Measurements from ENCODE around the gene PRSS50.
"Not testable (repeated sequence)": the region's sequence is repeated elsewhere in the genome, so short reads cannot be mapped to it uniquely, and the experiment has no call there.

PRSS50 gene, protein sequence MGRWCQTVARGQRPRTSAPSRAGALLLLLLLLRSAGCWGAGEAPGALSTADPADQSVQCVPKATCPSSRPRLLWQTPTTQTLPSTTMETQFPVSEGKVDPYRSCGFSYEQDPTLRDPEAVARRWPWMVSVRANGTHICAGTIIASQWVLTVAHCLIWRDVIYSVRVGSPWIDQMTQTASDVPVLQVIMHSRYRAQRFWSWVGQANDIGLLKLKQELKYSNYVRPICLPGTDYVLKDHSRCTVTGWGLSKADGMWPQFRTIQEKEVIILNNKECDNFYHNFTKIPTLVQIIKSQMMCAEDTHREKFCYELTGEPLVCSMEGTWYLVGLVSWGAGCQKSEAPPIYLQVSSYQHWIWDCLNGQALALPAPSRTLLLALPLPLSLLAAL

GRCh38 chr3:46717447-46718231 is at the start of gene PRSS50:
PRSS50 (minus strand) TSS chr3:46717869; CDS start chr3:46717824, 45 bp downstream.
- DNase-seq (ENCODE audit: low read depth in 3 of 3): peak in 1 of 3 experiments; percentile 38

- DNase-seq (ENCODE audit: low read depth in 3 of 3): no peak
Measured at GRCh38 chr3:46764206-46764605, 46.5 kb upstream of the PRSS50 start.

GRCh38 chr3:46763178-46763577 is 45.5 kb upstream of the PRSS50 start:
- no peak for DNase-seq (ENCODE audit: low read depth in 3 of 3)

- DNase-seq (ENCODE audit: low read depth in 3 of 3): no peak
Measured at GRCh38 chr3:46759239-46760167, 41.8 kb upstream of the PRSS50 start.

DNA sequence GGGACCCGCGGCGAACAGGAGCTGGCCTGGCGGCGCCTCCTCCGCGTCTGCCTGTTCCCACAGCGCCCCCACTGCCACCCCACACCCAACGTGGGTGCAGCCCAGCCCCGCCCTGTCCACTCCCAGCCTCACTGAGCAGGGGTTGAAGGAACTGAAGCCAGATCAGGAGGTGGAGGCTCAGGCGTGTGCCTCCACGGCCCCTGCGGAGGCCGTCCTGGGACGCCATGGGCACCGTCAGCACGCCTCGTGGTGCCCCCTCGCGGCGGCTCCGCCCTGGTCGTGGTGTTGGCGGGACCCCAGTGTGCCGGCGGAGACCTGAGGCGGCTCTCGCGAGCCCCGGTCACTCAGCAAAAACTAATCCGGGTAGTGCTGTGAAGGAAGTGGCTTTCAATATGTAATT is 39.0 kb upstream of the PRSS50 start:
- DNase-seq (ENCODE audit: low read depth in 3 of 3): no peak

DNA sequence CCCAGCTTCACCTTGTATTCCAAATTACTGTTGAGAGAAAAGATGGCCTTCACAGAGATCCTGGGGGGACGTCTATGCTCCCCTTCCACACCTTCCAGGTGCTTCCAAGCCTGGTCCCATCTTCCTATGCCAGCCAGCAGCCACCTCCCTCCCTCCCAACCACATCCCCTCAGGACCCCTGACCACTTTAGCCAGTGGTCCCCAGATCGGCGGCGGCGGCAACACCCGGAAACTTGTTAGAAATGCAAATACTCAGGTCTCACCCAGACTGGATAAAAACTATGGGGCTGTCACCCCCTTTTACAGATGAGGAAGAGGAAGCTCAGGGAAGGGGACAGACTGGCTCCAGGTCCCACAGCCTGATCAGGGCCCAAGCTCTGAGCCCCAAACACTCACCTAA is 38.0 kb upstream of the PRSS50 start:
- no peak for DNase-seq (ENCODE audit: low read depth in 3 of 3)

DNA sequence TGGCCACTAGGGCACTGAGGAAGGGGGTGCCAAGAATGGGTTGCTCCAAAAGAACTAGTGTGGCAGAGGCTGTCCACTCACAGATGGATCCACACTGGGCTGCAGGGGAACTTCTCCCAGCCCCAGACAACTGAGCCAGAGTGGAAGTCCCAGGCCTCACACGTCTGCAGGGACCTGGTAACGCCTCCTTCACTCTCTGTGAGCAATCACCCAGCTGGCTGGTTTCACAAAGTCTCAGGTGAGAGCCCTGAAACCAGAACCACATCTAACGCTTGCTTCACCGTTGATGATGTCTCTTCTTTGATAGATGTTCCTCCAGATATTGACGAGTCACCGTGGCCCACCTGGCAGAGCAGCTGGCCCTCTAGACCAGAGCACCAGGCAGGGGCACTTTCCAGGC is 35.5 kb upstream of the PRSS50 start:
- DNase-seq (ENCODE audit: low read depth in 3 of 3): peak in 1 of 3 experiments; percentile 14

DNA sequence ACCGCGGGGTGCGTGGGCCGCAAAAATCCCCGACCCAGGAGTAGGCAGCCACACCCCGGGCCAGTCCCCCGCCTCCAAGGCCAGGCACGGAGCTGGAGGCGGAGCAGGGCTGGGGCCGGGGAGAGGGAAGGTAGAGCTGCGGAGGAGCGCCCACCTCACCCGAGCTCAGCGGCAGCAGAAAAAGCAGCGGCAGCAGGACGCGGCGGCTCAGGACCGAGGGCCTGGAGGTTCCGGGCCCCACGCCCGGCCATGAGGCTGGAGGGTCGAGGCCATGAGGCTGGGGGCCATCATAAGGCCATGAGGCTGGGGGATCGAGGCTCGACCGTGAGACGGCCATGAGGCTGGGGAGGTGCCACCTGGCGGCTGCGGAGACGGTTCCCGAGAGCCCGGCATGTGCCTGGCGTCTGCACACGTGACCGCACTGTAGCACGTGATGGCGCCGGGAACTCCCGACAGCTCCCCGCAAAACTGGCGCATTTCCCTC is 32.9 kb upstream of the PRSS50 start:
- no peak for DNase-seq (ENCODE audit: low read depth in 3 of 3)

DNA sequence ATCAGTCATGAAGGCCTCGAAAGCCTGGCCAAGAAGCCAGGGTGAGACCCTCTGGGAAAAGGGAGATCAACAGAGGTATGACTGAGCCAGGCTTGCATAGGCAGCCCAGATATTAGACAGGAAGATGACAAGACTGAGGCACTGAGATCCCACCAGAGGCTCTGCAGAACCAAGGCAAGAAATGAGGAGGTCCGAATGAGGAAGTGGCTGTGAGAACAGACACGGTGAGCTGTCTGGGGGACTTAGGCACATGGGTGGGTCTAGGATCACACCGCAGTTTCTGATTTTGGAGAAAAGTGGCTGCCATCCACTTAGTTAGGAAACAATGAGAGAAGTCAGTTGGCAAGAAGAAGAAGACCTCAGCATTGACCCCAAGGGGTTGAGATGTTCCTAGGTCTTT is 31.5 kb upstream of the PRSS50 start:
- DNase-seq (ENCODE audit: low read depth in 3 of 3): no peak

- no peak for DNase-seq (ENCODE audit: low read depth in 3 of 3)
Measured at GRCh38 chr3:46748170-46748569, 30.5 kb upstream of the PRSS50 start.

DNA sequence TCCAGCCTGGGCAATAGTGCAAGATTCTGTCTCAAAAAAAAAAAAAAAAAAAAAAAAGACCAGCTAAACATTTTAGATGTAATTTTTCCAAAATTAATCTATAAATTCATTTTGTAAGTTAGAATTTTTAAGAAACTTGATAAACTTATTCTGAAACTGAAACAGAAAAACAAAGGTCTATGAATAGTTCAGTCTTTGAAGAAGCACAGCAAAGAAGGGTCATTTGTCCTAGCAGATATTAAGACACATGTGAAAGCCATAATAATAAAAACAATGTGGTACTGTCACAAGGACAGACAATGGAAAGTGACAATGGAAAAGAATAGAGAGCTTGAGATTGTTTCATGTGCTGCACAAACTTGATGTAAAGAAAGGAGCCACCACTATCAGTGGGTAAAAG is 29.0 kb upstream of the PRSS50 start:
- DNase-seq (ENCODE audit: low read depth in 3 of 3): no peak

GRCh38 chr3:46742992-46743585 is 25.4 kb upstream of the PRSS50 start:
- no peak for DNase-seq (ENCODE audit: low read depth in 3 of 3)

DNA sequence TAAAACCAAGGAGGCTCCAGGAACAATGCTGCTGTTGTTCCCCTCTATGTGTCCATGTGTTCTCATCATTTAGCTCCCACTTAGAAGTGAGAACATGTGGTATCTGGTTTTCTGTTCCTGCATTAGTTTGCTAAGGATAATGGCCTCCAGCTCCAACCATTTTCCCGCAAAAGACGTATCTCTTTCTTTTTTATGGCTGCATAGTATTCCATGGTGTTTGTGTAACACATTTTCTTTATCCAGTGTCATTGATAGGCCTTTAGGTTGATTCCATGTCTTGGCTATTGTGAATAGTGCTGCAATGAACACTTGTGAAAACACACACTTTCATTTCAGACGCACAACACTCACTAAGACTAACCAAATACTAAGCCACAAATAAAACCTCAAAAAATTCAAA is 21.9 kb upstream of the PRSS50 start:
- DNase-seq (ENCODE audit: low read depth in 3 of 3): not testable (repeated sequence)

DNA sequence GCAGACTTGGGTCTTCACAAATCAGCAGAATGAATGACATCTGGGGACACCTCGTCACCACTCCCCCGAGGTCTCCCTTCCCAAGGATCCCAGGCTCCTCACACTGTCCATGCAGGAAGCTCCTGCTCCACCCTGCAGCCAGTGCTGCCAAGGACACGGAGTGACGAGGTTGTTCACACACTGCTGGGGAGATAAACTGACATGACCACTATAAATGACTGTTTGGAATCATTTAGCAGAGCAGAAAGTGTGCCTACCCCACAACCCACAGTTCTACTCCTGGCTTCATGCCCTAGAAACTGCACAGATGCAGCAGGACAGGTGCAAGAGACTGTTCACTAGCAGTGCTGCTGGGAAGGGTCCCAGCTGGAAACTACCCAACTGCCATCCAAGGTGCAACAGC is 19.7 kb upstream of the PRSS50 start:
- no peak for DNase-seq (ENCODE audit: low read depth in 3 of 3)

DNA sequence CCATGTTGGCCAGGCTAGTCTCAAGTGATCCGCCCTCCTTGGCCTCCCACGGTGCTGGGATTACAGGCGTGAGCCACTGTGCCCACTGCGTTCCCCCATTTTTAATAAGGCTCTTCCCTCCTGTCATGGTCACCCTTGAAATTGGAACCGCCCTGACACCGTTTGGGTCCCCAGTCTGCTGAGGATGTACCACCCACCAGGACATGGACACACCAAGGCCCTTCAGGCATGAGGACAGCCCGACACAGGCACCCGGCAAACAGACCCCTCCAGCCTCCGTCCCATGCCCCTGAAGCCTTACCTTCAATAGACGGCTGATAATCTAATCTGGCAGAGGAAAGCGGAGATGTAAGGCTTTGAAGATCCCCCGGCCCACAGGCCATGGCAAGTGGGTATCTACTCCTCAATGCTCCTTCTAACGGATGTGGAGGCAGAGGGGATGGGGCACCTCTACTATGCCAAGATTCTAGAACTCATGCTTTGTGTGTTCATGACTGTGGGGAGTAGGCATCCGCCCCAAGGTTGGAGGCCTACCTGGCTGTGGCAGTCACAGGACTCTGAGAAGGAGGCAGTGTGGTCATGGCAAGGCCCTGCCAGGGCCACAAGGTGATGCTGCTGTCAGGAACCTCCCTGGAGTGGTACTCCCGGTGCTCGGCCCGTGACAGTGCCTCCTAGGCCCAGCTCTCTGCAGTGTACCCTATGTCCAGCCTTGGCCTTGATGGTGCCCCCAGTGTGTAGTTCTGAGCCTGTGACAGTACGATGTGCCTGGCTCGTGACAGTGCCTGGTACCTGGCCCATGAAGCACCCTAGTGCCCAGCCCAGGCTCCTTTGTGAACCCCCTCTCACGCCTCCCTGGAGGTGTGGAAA is 18.6 kb upstream of the PRSS50 start:
- DNase-seq (ENCODE audit: low read depth in 3 of 3): no peak

DNA sequence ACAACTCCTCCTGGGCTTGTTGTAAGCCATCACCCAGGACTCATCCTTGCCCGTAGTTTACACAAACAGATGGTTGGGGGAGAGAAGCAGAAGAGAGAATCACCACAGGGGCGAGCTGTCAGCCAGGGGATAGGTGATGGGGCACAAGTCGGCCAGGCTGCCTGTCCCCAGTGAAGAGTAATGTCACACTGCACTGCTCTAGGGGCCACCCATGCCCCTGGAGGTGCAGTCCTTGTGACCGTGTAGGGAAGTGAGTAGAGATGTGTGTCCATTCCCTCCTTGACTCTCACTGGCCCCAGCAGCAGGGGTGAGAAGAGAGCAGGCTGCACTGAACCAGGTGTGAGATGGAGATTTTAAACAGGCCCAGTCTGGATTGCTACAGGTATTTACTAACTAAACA is 17.1 kb upstream of the PRSS50 start:
- DNase-seq (ENCODE audit: low read depth in 3 of 3): no peak

DNA sequence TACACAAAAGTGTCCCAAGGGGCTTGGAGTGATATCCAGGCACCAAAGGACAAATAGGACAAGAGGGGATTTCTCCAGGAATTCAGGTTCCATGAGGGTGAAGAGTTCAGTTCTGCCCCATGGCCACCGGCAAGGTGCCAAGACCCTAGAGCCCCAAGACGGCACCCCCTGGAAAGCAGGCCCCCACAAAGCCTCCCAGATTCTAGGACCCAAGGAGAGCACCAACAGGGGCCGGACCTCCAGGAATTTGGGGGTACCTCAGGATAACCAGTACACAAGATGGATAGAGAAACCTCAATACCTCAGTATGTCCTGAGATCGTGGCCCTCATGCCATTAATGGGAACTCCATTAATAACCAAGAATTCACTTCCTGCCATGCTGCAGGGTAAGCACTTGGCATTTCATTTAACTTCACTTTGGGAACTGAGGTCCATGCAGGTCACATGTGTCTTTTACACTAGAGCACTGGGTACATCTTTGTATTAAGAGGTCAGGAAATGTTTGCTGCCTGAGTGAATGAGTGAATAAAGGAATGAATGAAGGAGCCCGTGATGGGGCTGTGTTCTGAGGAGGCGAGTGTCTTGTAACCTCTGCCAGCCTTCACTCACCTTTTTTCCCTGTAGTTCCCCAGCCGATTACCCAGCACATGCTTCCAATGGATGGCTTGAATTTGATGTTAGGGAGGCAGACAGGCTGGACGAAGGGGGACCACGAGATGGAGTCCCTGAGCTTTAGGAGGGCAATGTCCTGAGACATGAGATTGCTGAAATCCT is 15.5 kb upstream of the PRSS50 start:
- DNase-seq (ENCODE audit: low read depth in 3 of 3): no peak

DNA sequence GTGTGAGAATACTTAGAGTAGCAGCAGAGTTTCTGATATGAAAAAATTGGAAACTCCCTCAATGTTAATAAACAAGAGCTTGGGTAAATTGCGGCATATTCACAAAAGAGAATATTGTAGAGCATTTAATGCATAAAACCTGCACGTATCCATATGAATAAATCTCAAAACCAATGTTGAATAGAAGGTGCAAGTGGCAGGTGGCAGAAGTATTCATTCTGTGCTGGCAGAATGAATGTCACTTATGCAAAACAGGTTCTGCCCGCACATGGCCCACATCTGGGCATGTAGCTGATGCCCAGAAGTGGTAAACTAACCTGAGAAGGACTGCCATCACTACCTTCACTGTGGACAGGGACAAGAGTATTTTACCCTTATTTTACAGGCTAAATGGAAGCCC is 14.1 kb upstream of the PRSS50 start:
- DNase-seq (ENCODE audit: low read depth in 3 of 3): no peak

DNA sequence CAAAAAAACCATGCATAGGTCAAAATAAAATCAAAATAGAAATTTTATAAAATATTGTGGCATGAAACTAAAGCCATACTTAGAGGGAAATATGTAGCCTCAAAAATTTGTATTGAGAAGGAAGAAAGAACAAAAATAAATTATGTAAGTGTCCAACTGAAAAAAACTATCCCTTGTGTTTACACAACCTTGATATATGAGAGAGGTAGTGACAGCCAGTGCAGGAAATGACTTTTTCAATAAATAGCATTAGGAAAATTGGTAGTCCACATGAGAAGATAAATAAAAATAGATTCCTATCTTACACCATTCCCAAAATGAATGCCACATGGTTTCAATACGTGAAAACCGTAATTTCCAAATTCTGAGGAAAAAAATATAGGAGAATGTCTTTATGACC is 13.2 kb upstream of the PRSS50 start:
- no peak for DNase-seq (ENCODE audit: low read depth in 3 of 3)

DNA sequence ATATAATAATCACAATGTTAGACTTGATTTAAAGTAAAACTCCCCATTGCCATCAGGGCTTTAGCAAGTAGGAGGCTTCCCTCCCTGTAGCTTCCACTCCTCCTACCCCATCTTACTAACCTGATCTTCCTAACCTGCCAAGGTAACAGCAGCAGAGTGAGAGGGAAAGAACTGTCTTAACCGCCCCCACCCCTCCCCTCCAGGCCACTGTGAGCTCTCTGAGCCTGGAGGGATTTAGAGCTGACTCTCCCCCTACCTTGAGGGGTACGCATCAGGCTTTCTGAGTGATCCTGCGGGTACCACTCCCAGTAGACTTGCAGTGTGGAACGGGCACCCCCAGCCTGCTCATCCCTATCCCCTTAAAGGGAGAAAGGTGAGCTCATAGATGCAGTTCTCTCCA is 11.4 kb upstream of the PRSS50 start:
- DNase-seq (ENCODE audit: low read depth in 3 of 3): no peak

Measured in stimulated activated CD4-positive, alpha-beta T cell treated with anti-CD3 and anti-CD28 coated beads, TNF-alpha, amount 100 ng/mL, for 24 hours (primary cell).